ENCODE data around the gene PEX10.

The PEX10 gene

GRCh38 chr1:2418791-2419320 lies 6.5 kb upstream of the PEX10 start:
- no peak for DNase-seq

- DNase-seq: no peak
These were observed 5.5 kb upstream of the PEX10 start for GRCh38 chr1:2417833-2418225.

GRCh38 chr1:2417083-2417832 lies 4.9 kb upstream of the PEX10 start:
- DNase-seq: no peak

GRCh38 chr1:2416403-2416802 lies 4.0 kb upstream of the PEX10 start:
- no peak for DNase-seq

- DNase-seq: peak; percentile 52
These were observed 3.4 kb upstream of the PEX10 start for GRCh38 chr1:2415801-2416208.

GRCh38 chr1:2415337-2415736 lies 3.0 kb upstream of the PEX10 start:
- DNase-seq: no peak

- peak; percentile 84 for DNase-seq
These were observed 2.1 kb upstream of the PEX10 start for GRCh38 chr1:2414297-2414958.

GRCh38 chr1:2413495-2414296 lies 1.3 kb upstream of the PEX10 start:
- no peak for DNase-seq

GRCh38 chr1:2412773-2413494 lies 570 bp upstream of the PEX10 start:
- no peak for DNase-seq

- no peak for DNase-seq
These were observed 466 bp downstream of the PEX10 start for GRCh38 chr1:2411801-2412394.

GRCh38 chr1:2409745-2410144 lies 2.6 kb downstream of the PEX10 start:
- DNase-seq: no peak

GRCh38 chr1:2408859-2409276 lies 3.5 kb downstream of the PEX10 start:
- DNase-seq: no peak

- no peak for DNase-seq
These were observed 3.9 kb downstream of the PEX10 start for GRCh38 chr1:2408456-2408855.

GRCh38 chr1:2407991-2408275 lies 4.4 kb downstream of the PEX10 start:
- DNase-seq: no peak

- DNase-seq: no peak
These were observed 5.0 kb downstream of the PEX10 start for GRCh38 chr1:2407166-2407990.

GRCh38 chr1:2406451-2407041 lies 5.8 kb downstream of the PEX10 start:
- DNase-seq: no peak

GRCh38 chr1:2405588-2406295 lies 6.6 kb downstream of the PEX10 start:
- DNase-seq: no peak

GRCh38 chr1:2404890-2405511 lies 7.4 kb downstream of the PEX10 start:
- DNase-seq: no peak

- no peak for DNase-seq
These were observed 8.0 kb downstream of the PEX10 start for GRCh38 chr1:2404142-2404889.
